Panc1 (cell line): Measurements from ENCODE around the gene AGBL4.

Source experiments
- CTCF ChIP-seq: fragments of 450-650 bp; IDR thresholded peaks from 2 replicates; pipeline ENCODE4 v1.5.1; 2017; ENCODE audit warnings: mild to moderate bottlenecking
- POLR2AphosphoS5 ChIP-seq: IDR thresholded peaks from 2 replicates; pipeline ENCODE4 v1.6.1; 2012; ENCODE audit warnings: mild to moderate bottlenecking, low read depth, low read length, moderate library complexity
- REST ChIP-seq, 2 experiments: IDR thresholded peaks; 2 replicates each; pipeline ENCODE4 v1.6.1; 2011 to 2012; ENCODE audit warnings: low read depth in 2 of 2, control low read depth in 1 of 2, low read length in 1 of 2, mild to moderate bottlenecking in 1 of 2, moderate library complexity in 1 of 2; ENCODE audit not compliant: insufficient read depth in 1 of 2
- SIN3A ChIP-seq: IDR thresholded peaks from 2 replicates; pipeline ENCODE4 v1.6.1; 2012; ENCODE audit warnings: low read depth, mild to moderate bottlenecking, low read length, moderate library complexity, borderline replicate concordance; ENCODE audit not compliant: insufficient read depth
- TCF7L2 ChIP-seq: IDR thresholded peaks from 2 replicates; pipeline ENCODE4 v1.6.1; 2011; ENCODE audit warnings: mild to moderate bottlenecking, low read depth, low read length, inconsistent platforms

GRCh38 chr1:48889082-48889481 lies 1134.7 kb downstream of the AGBL4 start:
- TF ChIP-seq CTCF (no peak), SIN3A (no peak), POLR2AphosphoS5 (no peak), TCF7L2 (no peak), REST (IDR thresholded peaks at IDR 0.05; ENCODE audit: insufficient read depth in 1 of 2, low read depth in 2 of 2, low read length in 1 of 2) (no peak)
